HL-60 (cell line): Measurements from ENCODE around the gene CAMK2G.
A peak's percentile ranks its signal among the peaks of the same experiment; 100 is the strongest.

Source experiments
- DNase-seq, 2 experiments: peaks; one replicate each; pipeline ENCODE4 v3.0.0-alpha.2; 2010 to 2020; ENCODE audit warnings: low read depth in 1 of 2, low spot score in 1 of 2
- H3K27ac ChIP-seq: fragments of 250-450 bp; sonication (Bioruptor Pico); replicated peaks from 2 replicates; pipeline ENCODE4 v1.5.1; 2020; ENCODE audit warnings: mild to moderate bottlenecking, moderate library complexity
- H3K27me3 ChIP-seq: fragments of 250-450 bp; sonication (Bioruptor Pico); 2 replicates; pipeline ENCODE4 v1.5.1; 2021; ENCODE audit warnings: mild to moderate bottlenecking, moderate library complexity; ENCODE audit not compliant: insufficient read depth, poor library complexity, severe bottlenecking
- H3K4me3 ChIP-seq: replicated peaks from 2 replicates; pipeline ENCODE4 v1.5.1; 2011; ENCODE audit warnings: mild to moderate bottlenecking, control low read depth, low read length; ENCODE audit not compliant: insufficient read depth
- CTCF ChIP-seq: IDR thresholded peaks from one replicate; pipeline ENCODE4 v1.5.1; 2011; ENCODE audit warnings: low read length, control low read depth, inconsistent platforms; ENCODE audit not compliant: insufficient read depth
- GABPA ChIP-seq: IDR thresholded peaks from 2 replicates; pipeline ENCODE4 v1.6.1; 2012; ENCODE audit warnings: low read depth
- POLR2AphosphoS5 ChIP-seq: IDR thresholded peaks from 2 replicates; pipeline ENCODE4 v1.6.1; 2012; ENCODE audit warnings: low read depth
- REST ChIP-seq: IDR thresholded peaks from 2 replicates; pipeline ENCODE4 v1.6.1; 2012; ENCODE audit warnings: low read depth; ENCODE audit not compliant: insufficient replicate concordance
- SPI1 ChIP-seq: IDR thresholded peaks from 2 replicates; pipeline ENCODE4 v1.6.1; 2012; ENCODE audit warnings: low read depth, mild to moderate bottlenecking, borderline replicate concordance

Gene CAMK2G

GRCh38 chr10:73780966-73781365 lies 93.4 kb downstream of the CAMK2G start:
- Histone ChIP-seq H3K4me3 (peak overlapping the region; percentile 75), H3K27me3 (no peaks in the 10 kb centered on the region), H3K27ac (peak overlapping the region; percentile 97)
- no peak for DNase-seq
- TF ChIP-seq GABPA (no peak), SPI1 (no peak), CTCF (no peak), REST (no peak), POLR2AphosphoS5 (no peak)

- H3K27ac ChIP-seq: no peak overlapping the region
- no peak overlapping the region for H3K4me3 ChIP-seq
- H3K27me3 ChIP-seq: no peaks in the 10 kb centered on the region
- no peak for TF ChIP-seq REST
- no peak for TF ChIP-seq SPI1
- TF ChIP-seq CTCF: no peak
- no peak for TF ChIP-seq POLR2AphosphoS5
- TF ChIP-seq GABPA: no peak
- no peak for DNase-seq
Measured at GRCh38 chr10:73780301-73780700, 94.1 kb downstream of the CAMK2G start.

GRCh38 chr10:73779539-73780197 lies 94.7 kb downstream of the CAMK2G start:
- Histone ChIP-seq H3K4me3 (no peak overlapping the region), H3K27ac (no peak overlapping the region), H3K27me3 (no peaks in the 10 kb centered on the region)
- no peak for DNase-seq
- no peak for TF ChIP-seq GABPA

GRCh38 chr10:73779018-73779417 lies 95.3 kb downstream of the CAMK2G start:
- Histone ChIP-seq H3K27ac (no peak overlapping the region), H3K27me3 (no peaks in the 10 kb centered on the region), H3K4me3 (no peak overlapping the region)
- no peak for TF ChIP-seq POLR2AphosphoS5
- TF ChIP-seq REST: no peak
- TF ChIP-seq CTCF: no peak
- TF ChIP-seq SPI1: no peak
- no peak for TF ChIP-seq GABPA
- DNase-seq: no peak
